GM19324 (cell line): ENCODE data around the gene OR5A1.

Source experiments
- ATAC-seq: cut with Tn5 transposase; IDR thresholded peaks from one replicate; pipeline ENCODE4 v1.9.1; 2021; ENCODE audit warnings: mild to moderate bottlenecking, moderate library complexity; ENCODE audit not compliant: unreplicated experiment, low FRiP score

Gene OR5A1

DNA sequence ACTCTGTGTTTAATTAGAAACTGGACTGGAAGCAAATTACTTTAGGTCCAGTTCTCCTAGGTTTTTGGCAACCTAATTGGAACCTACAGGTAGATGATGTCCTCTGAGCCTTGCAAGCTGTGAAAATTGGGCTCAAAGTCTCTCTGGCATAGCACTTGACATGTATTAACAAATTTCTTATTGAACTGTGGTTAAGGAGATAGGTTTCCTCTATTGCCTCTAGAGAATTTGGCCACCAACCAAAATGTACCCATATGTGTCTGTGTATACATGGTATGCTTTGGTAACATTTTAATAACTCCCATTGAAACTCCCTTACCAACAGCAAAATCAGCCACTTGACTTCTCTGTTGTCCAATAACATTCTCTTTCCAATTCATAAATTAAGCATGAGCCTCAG lies 36.7 kb downstream of the OR5A1 start, which contains the start of gene OR4D10:
OR4D10 (plus strand) TSS at position 301 of the 400 bp plus-strand sequence. CDS start 4,115 bp downstream, outside the sequence.
- no peak for ATAC-seq

DNA sequence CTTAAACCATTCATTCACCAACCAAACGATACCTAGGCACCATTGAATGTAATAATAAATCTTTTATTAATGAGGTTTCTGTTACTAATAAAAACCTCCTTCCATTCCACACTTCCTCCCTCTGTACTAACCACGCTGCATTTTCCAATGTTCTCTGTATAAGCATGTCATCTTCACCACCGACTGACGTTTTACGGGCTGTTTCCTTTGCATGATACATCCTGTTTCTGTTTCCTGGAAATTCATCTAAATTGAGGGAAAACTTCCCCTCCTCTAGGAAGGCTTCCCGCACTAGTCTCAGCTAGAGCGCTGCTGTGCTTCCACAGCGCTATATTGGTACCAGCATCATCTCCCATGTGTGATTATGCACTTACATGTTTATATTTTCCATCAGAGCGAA lies 38.9 kb downstream of the OR5A1 start:
- ATAC-seq: no peak

DNA sequence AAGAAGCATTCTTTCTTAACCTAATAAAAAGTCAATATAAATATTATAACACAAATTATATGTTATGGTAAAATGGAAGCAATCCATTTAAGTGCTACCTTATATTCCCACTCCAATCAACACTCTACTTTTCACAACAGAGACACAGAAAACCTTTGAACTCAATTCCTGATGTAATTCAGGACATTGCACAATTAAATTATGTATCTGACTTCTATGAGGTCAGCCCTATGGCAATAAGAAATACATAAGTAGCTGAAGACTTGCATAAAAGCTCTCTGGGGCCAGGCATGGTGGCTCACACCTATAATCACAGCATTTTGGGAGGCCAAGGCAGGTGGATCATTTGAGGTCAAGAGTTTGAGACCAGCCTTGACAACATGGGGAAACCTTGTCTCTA lies 43.6 kb downstream of the OR5A1 start:
- no peak for ATAC-seq

DNA sequence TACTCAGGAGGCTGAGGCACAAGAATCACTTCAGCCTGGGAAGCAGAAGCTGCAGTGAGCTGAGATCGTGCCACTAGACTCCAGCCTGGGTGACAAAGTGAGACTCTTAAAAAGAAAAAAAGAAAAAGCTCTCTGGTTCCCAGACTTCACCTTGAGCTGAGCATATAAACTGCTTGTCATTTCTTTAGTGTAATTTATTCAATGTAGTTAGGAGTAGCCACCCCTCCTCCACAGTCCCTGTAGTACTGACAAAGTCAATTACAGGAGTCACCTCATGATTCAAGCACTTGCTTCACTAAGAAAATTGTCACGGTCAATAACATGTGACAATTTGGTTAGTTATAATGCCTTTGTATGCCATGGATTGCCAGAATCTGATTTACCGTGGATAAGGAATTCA lies 44.1 kb downstream of the OR5A1 start:
- no peak for ATAC-seq
